Tibial nerve (tissue), 4 donors: ENCODE results near the gene KLHL40. TPM values are rescaled to one million over a fixed set of nuclear protein-coding genes. Genes with fewer than 3 reads are reported as not detected.

ENCODE experiments used
- DNase-seq, 2 donors: peaks; one replicate each; pipeline ENCODE4 v3.0.0-alpha.2; 2019; ENCODE audit warnings: low spot score in 2 of 2
- H3K27ac ChIP-seq, 4 donors: fragments of 200-600 bp; sonication (generic) in 3 of 4; one replicate each; pipeline ENCODE4 v1.5.1; 2017 to 2019; ENCODE audit warnings: mild to moderate bottlenecking in 1 of 4
- H3K27me3 ChIP-seq, 2 donors: fragments of 200-600 bp; sonication (generic) in 1 of 2; one replicate each; pipeline versions ENCODE4 v1.5.1 to v1.6.0; 2017 to 2019
- H3K36me3 ChIP-seq, 3 donors: fragments of 200-600 bp; sonication (generic); one replicate each; pipeline ENCODE4 v1.5.1; 2018 to 2019
- H3K4me1 ChIP-seq, 4 donors: fragments of 200-600 bp; sonication (generic) in 3 of 4; one replicate each; pipeline ENCODE4 v1.5.1; 2017 to 2019
- H3K4me3 ChIP-seq, 4 donors: fragments of 200-600 bp; sonication (generic) in 3 of 4; one replicate each; pipeline ENCODE4 v1.5.1; 2017 to 2019; ENCODE audit warnings: mild to moderate bottlenecking in 1 of 4, moderate library complexity in 1 of 4
- H3K9me3 ChIP-seq, 4 donors: fragments of 200-600 bp; sonication (generic) in 3 of 4; one replicate each; pipeline ENCODE4 v1.5.1; 2017 to 2019
- CTCF ChIP-seq, 5 experiments: fragments of 200-600 bp in 3 of 5; fragments of 450-650 bp in 2 of 5; sonication (generic) in 3 of 5; IDR thresholded peaks; one replicate each; pipeline ENCODE4 v1.5.1; 2016 to 2019; ENCODE audit warnings: antibody characterized with exemption in 5 of 5, mild to moderate bottlenecking in 3 of 5, moderate library complexity in 2 of 5
- EP300 ChIP-seq, 2 donors: sonication (generic); formaldehyde crosslinking; IDR thresholded peaks; one replicate each; pipeline ENCODE4 v1.6.1; 2017; ENCODE audit warnings: antibody characterized with exemption in 2 of 2, mild to moderate bottlenecking in 1 of 2
- POLR2A ChIP-seq, 2 donors: fragments of 450-650 bp; IDR thresholded peaks; one replicate each; pipeline ENCODE4 v1.6.1; 2017; ENCODE audit warnings: antibody characterized with exemption in 2 of 2, mild to moderate bottlenecking in 2 of 2, moderate library complexity in 2 of 2
- WGBS, 2 donors: methylation state at CpG; one replicate each; pipeline ENCODE4 v1.1.5; 2018; 5-methylcytosine and 5-hydroxymethylcytosine counted together
- total RNA-seq, 4 donors: library from RNA; depleted of rRNA; stranded (reverse); fragments of >200 nt; gene quantifications; one replicate each; pipeline ENCODE4 v1.1.0, GENCODE V29; 2016

KLHL40 gene
- total RNA-seq, 4 donors from 2014 or later: 0.42 TPM; not detected in 3

DNA sequence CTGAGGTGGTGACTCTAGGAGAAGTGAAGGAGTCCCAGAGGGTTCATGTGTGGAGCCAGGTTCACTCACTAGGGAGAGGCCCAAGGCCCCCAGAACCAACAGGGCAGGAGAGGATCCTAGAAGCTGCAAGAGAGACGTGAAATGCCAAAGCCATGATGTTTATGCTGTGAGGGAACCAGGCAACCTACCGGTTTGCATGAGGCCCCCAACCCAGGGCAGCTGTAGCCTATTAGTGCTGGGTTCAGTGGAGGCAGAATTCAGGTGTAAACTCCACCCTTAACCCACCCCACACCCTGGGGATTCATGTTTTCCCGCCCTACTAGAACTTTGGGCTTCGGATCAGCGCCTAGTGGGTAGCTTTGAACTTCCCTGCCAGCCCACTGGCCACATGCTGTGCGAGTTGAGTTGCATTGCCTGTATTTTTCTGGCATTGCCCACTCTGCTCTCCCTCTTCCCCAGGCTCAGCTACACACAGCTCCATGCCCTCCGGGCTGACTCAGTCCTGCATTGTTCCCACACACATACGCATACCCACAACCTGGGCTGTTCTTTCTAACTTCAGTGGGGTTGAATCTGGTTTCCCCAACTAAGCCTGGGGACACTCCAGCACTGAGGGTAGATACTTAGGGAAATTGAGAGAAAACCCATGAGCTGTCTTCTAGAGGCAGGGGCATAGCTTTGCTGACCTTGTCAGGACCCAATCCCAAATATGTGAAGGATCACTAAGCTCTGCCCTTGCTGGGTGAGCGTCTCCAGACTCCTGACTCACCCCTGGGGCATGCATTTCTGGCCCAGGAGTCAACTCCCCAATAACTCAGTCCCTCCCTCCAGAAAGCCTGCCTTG is 33.9 kb upstream of the KLHL40 start:
- H3K27me3 ChIP-seq: no peaks in the 10 kb centered on the region
- peaks cover 0 to 25% (median 0%) of the 10 kb centered on the region in 3 donors for H3K36me3 ChIP-seq
- H3K4me3 ChIP-seq: peak overlapping the region in 1 of 4 donors; percentile 72
- peaks cover 0 to 81% (median 30%) of the 10 kb centered on the region in 4 donors for H3K4me1 ChIP-seq
- H3K27ac ChIP-seq: peak overlapping the region; percentile 85 to 98 (median 96)
- DNase-seq: no peak
- 42 to 57% methylated on average over 8 to 9 of the region's 9 CpGs for WGBS, 2 donors
- no peak for TF ChIP-seq POLR2A (IDR thresholded peaks at IDR 0.05)
- peak in 1 of 2 donors; percentile 46 for TF ChIP-seq EP300 (IDR thresholded peaks at IDR 0.05)
- no peaks in the 10 kb centered on the region for H3K9me3 ChIP-seq

GRCh38 chr3:42652251-42652610 is 33.1 kb upstream of the KLHL40 start:
- Histone ChIP-seq H3K9me3 (no peaks in the 10 kb centered on the region), H3K27ac (peak overlapping the region; percentile 85 to 98 (median 96)), H3K36me3 (peaks cover 0 to 18% (median 0%) of the 10 kb centered on the region in 3 donors), H3K27me3 (no peaks in the 10 kb centered on the region), H3K4me1 (peaks cover 0 to 87% (median 30%) of the 10 kb centered on the region in 4 donors), H3K4me3 (peak overlapping the region; percentile 72 to 88 (median 80))
- 36 to 67% methylated on average over 1 of the region's 1 CpG for WGBS, 2 donors
- no peak for DNase-seq
- TF ChIP-seq CTCF (IDR thresholded peaks at IDR 0.05) (no peak), POLR2A (IDR thresholded peaks at IDR 0.05) (no peak), EP300 (IDR thresholded peaks at IDR 0.05) (no peak)

DNA sequence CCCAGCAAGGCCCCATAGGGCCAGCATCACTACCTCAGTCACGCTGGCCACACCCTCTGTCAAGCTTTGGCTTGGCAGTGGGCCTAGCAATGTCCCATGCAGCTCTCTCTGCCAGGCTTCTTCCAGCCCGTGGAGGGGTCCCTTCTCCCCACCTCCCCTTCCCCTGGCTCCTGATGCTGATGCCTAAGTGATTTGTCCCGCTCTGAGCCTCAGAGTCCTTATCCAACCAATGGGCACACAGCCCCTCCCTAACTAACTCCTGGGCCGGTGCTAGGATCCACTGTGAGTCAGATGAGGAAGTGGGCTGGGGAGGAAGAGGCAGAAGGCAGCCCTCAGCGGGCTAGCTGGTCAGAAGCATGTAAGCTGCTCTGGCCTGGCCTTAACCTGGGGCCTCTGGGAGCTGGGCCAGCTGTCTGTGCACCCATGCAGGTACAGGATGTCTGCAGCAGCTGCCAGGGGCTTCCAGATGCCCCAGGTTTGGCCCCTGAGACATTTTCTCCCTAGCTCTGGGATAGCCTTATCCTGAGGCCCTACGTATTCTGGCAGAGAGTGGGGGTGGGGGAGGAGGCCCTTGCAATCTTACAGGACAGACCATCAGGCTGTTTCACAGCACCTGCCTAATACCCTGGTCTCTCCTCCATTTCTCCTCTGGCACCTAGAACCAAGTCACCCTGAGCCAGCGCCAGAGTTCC is 32.6 kb upstream of the KLHL40 start:
- no peaks in the 10 kb centered on the region for H3K9me3 ChIP-seq
- peak overlapping the region; percentile 72 to 88 (median 80) for H3K4me3 ChIP-seq
- WGBS, 2 donors: 18% methylated on average over 6 to 7 of the region's 7 CpGs
- H3K4me1 ChIP-seq: peaks cover 0 to 86% (median 30%) of the 10 kb centered on the region in 4 donors
- peak overlapping the region; percentile 85 to 98 (median 96) for H3K27ac ChIP-seq
- no peaks in the 10 kb centered on the region for H3K27me3 ChIP-seq
- peaks cover 0 to 15% (median 0%) of the 10 kb centered on the region in 3 donors for H3K36me3 ChIP-seq
- no peak for TF ChIP-seq CTCF (IDR thresholded peaks at IDR 0.05)
- peak in 1 of 2 donors; percentile 68 for TF ChIP-seq EP300 (IDR thresholded peaks at IDR 0.05)
- peak; percentile 70 to 73 for TF ChIP-seq POLR2A (IDR thresholded peaks at IDR 0.05)
- peak; percentile 37 to 57 for DNase-seq

DNA sequence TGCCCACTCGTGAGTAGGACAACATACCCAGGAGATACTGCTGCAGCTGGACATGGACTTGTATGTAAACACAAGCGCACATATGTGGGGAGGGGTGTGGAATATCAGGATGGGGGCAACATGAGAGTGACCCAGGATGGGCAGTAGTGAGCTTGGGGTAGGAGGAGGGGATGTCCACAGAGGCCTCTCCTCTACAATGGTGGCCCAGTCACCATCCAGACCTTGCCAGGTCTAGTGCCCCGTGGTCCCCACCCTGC is 32.1 kb upstream of the KLHL40 start:
- Histone ChIP-seq H3K9me3 (no peaks in the 10 kb centered on the region), H3K4me3 (peak overlapping the region; percentile 72 to 88 (median 80)), H3K4me1 (peaks cover 0 to 85% (median 30%) of the 10 kb centered on the region in 4 donors), H3K27ac (peak overlapping the region; percentile 85 to 98 (median 96)), H3K27me3 (no peaks in the 10 kb centered on the region), H3K36me3 (peaks cover 0 to 15% (median 0%) of the 10 kb centered on the region in 3 donors)
- 26 to 35% methylated on average over 3 of the region's 3 CpGs for WGBS, 2 donors
- TF ChIP-seq CTCF (IDR thresholded peaks at IDR 0.05) (no peak), POLR2A (IDR thresholded peaks at IDR 0.05) (no peak), EP300 (IDR thresholded peaks at IDR 0.05) (no peak)
- no peak for DNase-seq

- Histone ChIP-seq H3K27ac (peak within 1 kb of the TSS; percentile 90 to 99 (median 96)), H3K4me1 (peaks cover 0 to 85% (median 30%) of the 10 kb centered on the region in 4 donors), H3K27me3 (no peaks in the 10 kb centered on the region), H3K4me3 (peak within 1 kb of the TSS; percentile 72 to 98 (median 83)), H3K36me3 (peaks cover 0 to 19% (median 0%) of the 10 kb centered on the region in 3 donors), H3K9me3 (no peaks in the 10 kb centered on the region)
- WGBS, 2 donors: 2 to 4% methylated on average over 22 to 27 of the region's 31 CpGs
- TF ChIP-seq POLR2A (IDR thresholded peaks at IDR 0.05) (no peak), EP300 (IDR thresholded peaks at IDR 0.05) (peak in 1 of 2 donors; percentile 8), CTCF (IDR thresholded peaks at IDR 0.05) (peak in 1 of 5 experiments; percentile 9)
- DNase-seq: peak; percentile 40 to 64
These were observed 31.6 kb upstream of the KLHL40 start, which contains the start of gene ZBTB47 for GRCh38 chr3:42653560-42654330. TSS of gene ZBTB47 (plus strand) at chr3:42653697. CDS start at chr3:42658356, 4,659 bp downstream.
